GM10266 (cell line): ENCODE results near the gene NAALAD2.

Experiments
- DNase-seq: peaks from one replicate; pipeline ENCODE4 v3.0.0; 2012; ENCODE audit errors: extremely low spot score
- CTCF ChIP-seq: IDR thresholded peaks from 2 replicates; pipeline ENCODE4 v1.5.1; 2012; ENCODE audit warnings: mild to moderate bottlenecking, low read depth; ENCODE audit not compliant: control insufficient read depth, insufficient read depth; ENCODE audit errors: missing control alignments

Gene NAALAD2

GRCh38 chr11:90178751-90179150 lies 44.3 kb downstream of the NAALAD2 start:
- TF ChIP-seq CTCF: no peak
- DNase-seq: no peak

GRCh38 chr11:90179923-90180322 lies 45.5 kb downstream of the NAALAD2 start:
- TF ChIP-seq CTCF: no peak
- no peak for DNase-seq

GRCh38 chr11:90187839-90188238 lies 53.4 kb downstream of the NAALAD2 start:
- DNase-seq: no peak
- TF ChIP-seq CTCF: no peak

DNA sequence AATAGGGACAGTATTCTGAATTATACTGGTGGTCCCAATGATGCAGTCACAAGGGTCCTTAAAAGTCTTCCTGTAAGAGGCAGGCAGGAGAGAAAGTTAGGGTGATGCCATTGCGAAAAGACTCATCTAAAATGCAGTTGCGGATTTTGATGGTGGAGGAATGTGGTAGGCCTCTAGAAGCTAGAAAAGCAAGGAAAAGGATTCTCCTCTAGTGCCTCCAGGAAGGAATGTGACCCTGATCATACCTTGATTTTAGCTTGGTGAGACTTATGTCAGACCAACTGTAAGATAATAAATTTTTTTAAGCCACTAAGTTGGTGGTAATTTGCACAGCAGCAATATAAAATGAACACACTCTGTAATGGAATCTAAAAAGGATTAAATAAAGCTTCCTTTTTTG lies 54.5 kb downstream of the NAALAD2 start:
- no peak for DNase-seq
- no peak for TF ChIP-seq CTCF

DNA sequence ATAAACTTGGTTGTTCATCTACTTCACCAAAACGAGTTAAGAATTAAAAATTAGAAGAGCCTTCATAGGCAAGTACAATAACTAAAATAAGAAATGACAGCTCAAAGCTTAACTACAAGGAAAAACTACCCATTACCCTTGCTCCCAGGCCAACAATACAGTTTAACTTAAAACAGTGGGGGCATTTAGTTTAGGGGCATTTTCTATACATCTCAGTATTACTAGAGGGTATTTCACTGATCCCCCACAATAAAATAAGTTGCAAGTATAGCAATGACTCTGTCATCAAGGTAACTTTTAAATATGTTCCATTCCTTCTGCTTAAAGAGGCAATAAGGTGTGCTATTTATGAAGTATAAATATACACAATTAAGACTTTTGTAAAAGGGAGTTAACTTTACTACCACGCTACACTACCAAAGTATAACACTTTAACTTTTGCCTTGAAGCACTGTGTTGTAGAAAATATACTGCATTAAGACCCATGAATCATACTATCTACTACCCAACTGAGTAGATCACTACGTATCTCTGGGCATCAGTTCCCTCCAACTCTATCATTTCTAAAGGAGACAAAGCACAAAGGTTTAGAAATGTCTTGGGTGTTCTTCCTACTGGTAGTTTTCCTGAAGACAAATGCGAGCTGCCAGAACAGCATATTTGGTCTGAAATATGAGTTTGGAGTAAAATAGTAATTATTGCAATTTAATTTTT lies 58.6 kb downstream of the NAALAD2 start:
- no peak for TF ChIP-seq CTCF

GRCh38 chr11:90197377-90197776 lies 62.9 kb downstream of the NAALAD2 start:
- DNase-seq: no peak
- TF ChIP-seq CTCF: no peak

More for the DNA sequence above, 58.6 kb downstream of the NAALAD2 start:
- DNase-seq: no peak

DNA sequence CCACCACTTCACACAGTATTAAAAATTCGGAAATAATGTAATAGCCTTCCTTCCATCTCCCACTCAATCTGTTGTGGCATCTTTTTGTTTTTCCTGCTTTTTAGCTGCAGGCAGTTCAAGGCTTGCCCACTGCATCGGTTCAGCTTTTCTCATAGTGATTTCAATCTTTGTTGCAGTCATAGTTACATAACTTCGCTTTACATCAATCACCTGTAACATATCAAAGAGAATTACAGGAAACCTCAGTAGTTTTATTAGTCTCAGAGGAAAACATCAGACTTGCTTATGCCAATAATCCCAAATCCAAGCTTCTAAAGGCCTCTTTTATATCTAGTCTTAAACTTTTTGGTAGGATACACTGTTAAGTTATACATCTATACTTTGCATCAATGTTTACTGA lies 67.9 kb downstream of the NAALAD2 start:
- TF ChIP-seq CTCF: no peak
- DNase-seq: no peak
